HepG2 (cell line): ENCODE results near the gene ABI3BP. TPM values are rescaled to one million over a fixed set of nuclear protein-coding genes. Genes with fewer than 3 reads are reported as not detected.

Experiments used
- ATAC-seq: fragments of 200-7000 bp; cut with Tn5 transposase; 3 replicates; pipeline ENCODE4 v1.9.1; 2020; ENCODE audit warnings: mild to moderate bottlenecking, moderate library complexity
- BruUV-seq: library from RNA; stranded (reverse); fragments of 400-500 nt; replicated peaks from 2 replicates; lab custom pipeline; 2021; lab: Mats Ljungman, UMichigan
- CTCF ChIA-PET: fragments of 300-600 bp; formaldehyde crosslinking; extraction: SDS; loops from one replicate; lab custom pipeline; 2021; ENCODE audit warnings: low total read pairs, inconsistent platforms, low intra/inter-chr PET ratio; lab: Yijun Ruan, JAX
- POLR2A ChIA-PET: fragments of 350-600 bp; sonication (Branson Sonifier 250); formaldehyde crosslinking; loops from one replicate; lab custom pipeline; 2020; ENCODE audit warnings: antibody characterized with exemption, inconsistent platforms; lab: Yijun Ruan, JAX
- DNase-seq: peaks from one replicate; pipeline ENCODE4 v3.0.0-alpha.2; 2015; ENCODE audit warnings: low spot score
- FAIRE-seq: peaks from 3 replicates; lab custom pipeline; 2011; peaks lifted over from hg19 to GRCh38; lab: Jason Lieb, UNC
- H2AFZ ChIP-seq: one replicate; pipeline ENCODE4 v1.6.1; 2011; ENCODE audit warnings: low read length, inconsistent platforms
- H3K27ac ChIP-seq: fragments of 300-600 bp; 3 replicates; pipeline ENCODE4 v1.8.0; 2011; ENCODE audit warnings: mixed run types, mild to moderate bottlenecking, mixed read lengths, low read length, inconsistent platforms; ENCODE audit not compliant: insufficient read depth; ENCODE audit errors: extremely low read length
- H3K27me3 ChIP-seq, 2 experiments: fragments of 200-600 bp in 1 of 2; 2 replicates in 1 of 2; 3 replicates in 1 of 2; pipeline versions ENCODE4 v1.6.0 to v1.8.0; 2011; ENCODE audit warnings: low read length in 2 of 2, mild to moderate bottlenecking in 2 of 2, moderate library complexity in 2 of 2, inconsistent platforms in 1 of 2; ENCODE audit not compliant: insufficient read depth in 2 of 2, control insufficient read depth in 1 of 2
- H3K36me3 ChIP-seq, 2 experiments: fragments of 200-600 bp in 1 of 2; replicated peaks in 1 of 2; 2 replicates in 1 of 2; 3 replicates in 1 of 2; pipeline versions ENCODE4 v1.5.1 to v1.8.0; 2011; ENCODE audit warnings: low read length in 2 of 2, inconsistent platforms in 1 of 2; ENCODE audit not compliant: insufficient read depth in 2 of 2, control insufficient read depth in 1 of 2
- H3K4me1 ChIP-seq: 2 replicates; pipeline ENCODE4 v1.5.1; 2012; ENCODE audit warnings: low read length, inconsistent platforms; ENCODE audit not compliant: insufficient read depth
- H3K4me2 ChIP-seq: 2 replicates; pipeline ENCODE4 v1.6.0; 2011; ENCODE audit warnings: low read depth, low read length, inconsistent platforms
- H3K4me3 ChIP-seq, 3 experiments: fragments of 200-600 bp in 1 of 3; sonication (generic), shearing (Covaris generic) in 1 of 3; replicated peaks in 1 of 3; 2 replicates each; pipeline ENCODE4 v1.5.1; 2011 to 2016; ENCODE audit warnings: low read length in 3 of 3, inconsistent platforms in 2 of 3, low read depth in 2 of 3, mild to moderate bottlenecking in 2 of 3, control low read depth in 1 of 3, mixed read lengths in 1 of 3; ENCODE audit not compliant: insufficient read depth in 1 of 3
- H3K79me2 ChIP-seq: one replicate; pipeline ENCODE4 v1.6.1; 2011; ENCODE audit warnings: low read length, inconsistent platforms; ENCODE audit not compliant: insufficient read depth
- H3K9ac ChIP-seq: 2 replicates; pipeline ENCODE4 v1.6.0; 2011; ENCODE audit warnings: mild to moderate bottlenecking, low read depth, low read length, inconsistent platforms; ENCODE audit not compliant: insufficient read depth
- H3K9me3 ChIP-seq: 2 replicates; pipeline ENCODE4 v1.5.1; 2012; ENCODE audit warnings: mild to moderate bottlenecking, low read length
- H4K20me1 ChIP-seq: 2 replicates; pipeline ENCODE4 v1.6.0; 2011; ENCODE audit warnings: inconsistent platforms, mild to moderate bottlenecking, low read length, moderate library complexity; ENCODE audit not compliant: insufficient read depth
- AGO1 ChIP-seq: fragments of 200-400 bp; formaldehyde crosslinking; IDR thresholded peaks from 2 replicates; pipeline ENCODE4 v1.6.1; 2017; ENCODE audit warnings: mild to moderate bottlenecking, low read depth, low read length, moderate library complexity; ENCODE audit not compliant: poor library complexity, severe bottlenecking
- KDM6A ChIP-seq: IDR thresholded peaks from 2 replicates; pipeline ENCODE4 v1.6.1; 2016; ENCODE audit warnings: low read depth
- MLLT10 ChIP-seq: sonication (generic); formaldehyde crosslinking; IDR thresholded peaks from 2 replicates; pipeline ENCODE4 v1.4.0; 2020; ENCODE audit warnings: missing genetic modification reagents
- NFE2L1 ChIP-seq: sonication (generic); formaldehyde crosslinking; IDR thresholded peaks from 2 replicates; pipeline ENCODE4 v1.4.0; 2020; ENCODE audit warnings: missing genetic modification reagents, mild to moderate bottlenecking, borderline replicate concordance
- PAWR ChIP-seq: sonication (generic); formaldehyde crosslinking; IDR thresholded peaks from 2 replicates; pipeline ENCODE4 v1.4.0; 2020; ENCODE audit warnings: missing genetic modification reagents, mild to moderate bottlenecking, borderline replicate concordance
- POLR2AphosphoS5 ChIP-seq: IDR thresholded peaks from 2 replicates; pipeline ENCODE4 v1.6.1; 2012; ENCODE audit warnings: low read depth, low read length
- RNF2 ChIP-seq: fragments of 450-650 bp; conservative IDR thresholded peaks from 2 replicates; pipeline ENCODE4 v1.6.1; 2016; ENCODE audit warnings: low read depth
- ZNF343 ChIP-seq: sonication (generic); formaldehyde crosslinking; IDR thresholded peaks from 2 replicates; pipeline ENCODE4 v1.4.0; 2020; ENCODE audit warnings: mild to moderate bottlenecking, missing genetic modification reagents
- ZNF891 ChIP-seq: sonication (generic); formaldehyde crosslinking; IDR thresholded peaks from 2 replicates; pipeline ENCODE4 v1.5.0; 2020; ENCODE audit warnings: mild to moderate bottlenecking, missing genetic modification reagents
- WGBS: methylation state at CpG from one replicate; pipeline ENCODE4 v1.1.6; 2017; ENCODE audit warnings: low lambda C conversion rate; 5-methylcytosine and 5-hydroxymethylcytosine counted together
- in situ Hi-C: cut with HindIII; loops from 2 replicates; pipeline ENCODE4 v1.10.0; 2017; ENCODE audit warnings: low pct_unique_long_range_greater_than_20kb; ENCODE audit not compliant: extremely low pct_ligation_motif_present
- intact Hi-C: fragments of 100-400 bp; cut with micrococcal nuclease; formaldehyde crosslinking; loops from one replicate; pipeline ENCODE4 v1.10.0; 2022; ENCODE audit not compliant: unreplicated experiment
- polyA plus RNA-seq, 8 experiments: library from polyadenylated mRNA; depleted of rRNA in 3 of 8; stranded (reverse) in 7 of 8; unstranded in 1 of 8; fragments of >200 nt; fragmentation: Illumina TruSeq in 4 of 8; extraction: Trizol in 4 of 8; gene quantifications; 2 replicates each; pipeline versions ENCODE4 v1.2.1 to v1.2.3, GENCODE V29; 2011 to 2016; ENCODE audit warnings: low read depth in 4 of 8, missing spikeins in 1 of 8, mixed read lengths in 1 of 8; ENCODE audit not compliant: insufficient read depth in 1 of 8
- total RNA-seq, 5 experiments: library from RNA; depleted of rRNA; stranded (reverse); fragments of >200 nt; fragmentation: Illumina TruSeq; extraction: Trizol; gene quantifications; 2 replicates each; pipeline ENCODE4 v1.2.3, GENCODE V29; 2016; ENCODE audit warnings: low read depth in 1 of 5
- TF ChIP-seq, protein P1 (sequence below): IDR thresholded peaks from 2 replicates; pipeline ENCODE4 v1.6.1; 2016
- TF ChIP-seq, protein P2 (sequence below): sonication (generic); formaldehyde crosslinking; IDR thresholded peaks from 2 replicates; pipeline ENCODE4 v1.8.0; 2022; ENCODE audit warnings: missing genetic modification reagents, low read depth, mild to moderate bottlenecking, borderline replicate concordance
- TF ChIP-seq, protein P3 (sequence below): IDR thresholded peaks from 2 replicates; pipeline ENCODE4 v1.6.1; 2016; ENCODE audit warnings: low read depth, missing genetic modification reagents, missing compliant biosample characterization

Gene ABI3BP
- total and polyA plus RNA-seq, 2 of the 13 experiments (the other 11 are each of a cell fraction or from before 2014, with no cell fraction given), result not detected

DNA sequence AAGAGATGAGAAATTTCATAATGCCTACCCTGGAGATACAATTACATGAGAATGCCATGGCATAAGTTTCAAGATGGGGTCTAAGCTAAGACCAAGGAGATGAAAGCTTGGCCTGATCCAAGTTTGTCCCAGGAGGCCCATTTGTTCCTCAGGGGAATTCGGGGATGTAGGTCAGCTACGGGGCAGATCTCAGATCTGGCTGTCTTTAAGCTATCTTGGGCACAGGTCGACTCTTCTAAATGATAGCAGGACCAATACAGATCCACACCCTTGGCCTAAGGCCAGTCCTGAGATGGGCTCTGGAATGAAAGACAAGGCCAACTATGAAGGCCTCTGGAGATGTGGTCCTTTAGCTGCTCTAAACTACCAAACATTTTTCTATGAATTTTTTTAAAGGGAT lies 16.6 kb downstream of the ABI3BP start:
- H4K20me1 ChIP-seq, result no peaks in the 10 kb centered on the region
- intact Hi-C loops (no loop called here), in situ Hi-C loops (no loop called here)
- H3K4me2 ChIP-seq, result no peak overlapping the region
- no peak overlapping the region for H3K4me3 ChIP-seq
- TF ChIP-seq ZNF343 (CRISPR knock-in tag) (no peak), AGO1 (no peak), POLR2AphosphoS5 (no peak), KDM6A (CRISPR knock-in tag) (no peak), PAWR (CRISPR knock-in tag) (no peak), RNF2 (no peak)
- TF ChIP-seq, protein P1, sequence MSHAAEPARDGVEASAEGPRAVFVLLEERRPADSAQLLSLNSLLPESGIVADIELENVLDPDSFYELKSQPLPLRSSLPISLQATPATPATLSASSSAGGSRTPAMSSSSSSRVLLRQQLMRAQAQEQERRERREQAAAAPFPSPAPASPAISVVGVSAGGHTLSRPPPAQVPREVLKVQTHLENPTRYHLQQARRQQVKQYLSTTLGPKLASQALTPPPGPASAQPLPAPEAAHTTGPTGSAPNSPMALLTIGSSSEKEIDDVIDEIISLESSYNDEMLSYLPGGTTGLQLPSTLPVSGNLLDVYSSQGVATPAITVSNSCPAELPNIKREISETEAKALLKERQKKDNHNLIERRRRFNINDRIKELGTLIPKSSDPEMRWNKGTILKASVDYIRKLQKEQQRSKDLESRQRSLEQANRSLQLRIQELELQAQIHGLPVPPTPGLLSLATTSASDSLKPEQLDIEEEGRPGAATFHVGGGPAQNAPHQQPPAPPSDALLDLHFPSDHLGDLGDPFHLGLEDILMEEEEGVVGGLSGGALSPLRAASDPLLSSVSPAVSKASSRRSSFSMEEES, result no peak
- H3K79me2 ChIP-seq, result no peaks in the 10 kb centered on the region
- H3K4me1 ChIP-seq, result no peaks in the 10 kb centered on the region
- no peak overlapping the region for H3K9ac ChIP-seq
- ATAC-seq, result no peak
- no TSS peak for BruUV-seq
- POLR2A ChIA-PET, result no interaction called here
- H3K36me3 ChIP-seq, result no peaks in the 10 kb centered on the region
- no peak for FAIRE-seq
- WGBS, result 0% methylated on average over 2 of the region's 3 CpGs
- H3K27ac ChIP-seq, result no peak overlapping the region
- H2AFZ ChIP-seq, result no peak overlapping the region
- no peaks in the 10 kb centered on the region for H3K9me3 ChIP-seq
- DNase-seq, result no peak
- H3K27me3 ChIP-seq, result no peaks in the 10 kb centered on the region; a peak in 1 of 5 replicates
- CTCF ChIA-PET, result no interaction called here

DNA sequence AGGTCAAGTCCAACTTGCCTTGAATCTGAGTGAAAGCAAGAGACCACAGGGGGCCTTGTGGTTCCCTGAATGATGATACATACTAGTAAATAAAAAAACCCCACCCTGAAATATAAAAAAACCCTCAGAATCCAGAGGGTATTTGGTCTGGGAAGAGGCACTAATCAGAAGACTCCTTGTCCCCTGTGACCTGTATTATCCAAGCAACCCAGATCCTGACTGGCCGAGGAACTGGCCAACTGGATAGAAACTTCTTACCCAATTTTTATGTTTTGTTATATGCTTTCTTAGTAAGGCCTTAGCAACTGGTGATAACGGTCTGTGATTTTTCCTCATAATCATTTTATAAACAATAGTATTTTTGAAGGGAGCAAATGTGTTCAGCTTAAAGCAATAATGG lies 17.5 kb downstream of the ABI3BP start:
- no peaks in the 10 kb centered on the region for H3K4me1 ChIP-seq
- H3K79me2 ChIP-seq, result no peaks in the 10 kb centered on the region
- in situ Hi-C loops (no loop called here), intact Hi-C loops (no loop called here)
- no peaks in the 10 kb centered on the region for H3K9me3 ChIP-seq
- no peak overlapping the region for H3K9ac ChIP-seq
- no peak for ATAC-seq
- DNase-seq, result no peak
- H3K36me3 ChIP-seq, result no peaks in the 10 kb centered on the region
- H4K20me1 ChIP-seq, result no peaks in the 10 kb centered on the region
- no peak overlapping the region for H3K4me3 ChIP-seq
- BruUV-seq, result no TSS peak
- no peak overlapping the region for H3K4me2 ChIP-seq
- FAIRE-seq, result no peak
- WGBS, result 0% methylated on average over 2 of the region's 2 CpGs
- no peak overlapping the region for H2AFZ ChIP-seq
- H3K27ac ChIP-seq, result no peak overlapping the region
- CTCF ChIA-PET, result no interaction called here
- no peaks in the 10 kb centered on the region; a peak in 1 of 5 replicates for H3K27me3 ChIP-seq
- POLR2A ChIA-PET, result no interaction called here
- TF ChIP-seq, protein P2, sequence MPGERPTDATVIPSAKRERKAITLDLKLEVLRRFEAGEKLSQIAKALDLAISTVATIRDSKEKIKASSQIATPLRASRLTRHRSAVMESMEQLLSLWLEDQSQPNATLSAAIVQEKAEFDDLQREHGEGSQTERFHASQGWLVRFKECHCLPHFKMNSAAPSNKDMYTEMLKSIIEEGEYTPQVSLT (CRISPR knock-in tag), result no peak
- TF ChIP-seq ZNF891 (CRISPR knock-in tag) (no peak), MLLT10 (CRISPR knock-in tag) (no peak), NFE2L1 (no peak)
- TF ChIP-seq, protein P3, sequence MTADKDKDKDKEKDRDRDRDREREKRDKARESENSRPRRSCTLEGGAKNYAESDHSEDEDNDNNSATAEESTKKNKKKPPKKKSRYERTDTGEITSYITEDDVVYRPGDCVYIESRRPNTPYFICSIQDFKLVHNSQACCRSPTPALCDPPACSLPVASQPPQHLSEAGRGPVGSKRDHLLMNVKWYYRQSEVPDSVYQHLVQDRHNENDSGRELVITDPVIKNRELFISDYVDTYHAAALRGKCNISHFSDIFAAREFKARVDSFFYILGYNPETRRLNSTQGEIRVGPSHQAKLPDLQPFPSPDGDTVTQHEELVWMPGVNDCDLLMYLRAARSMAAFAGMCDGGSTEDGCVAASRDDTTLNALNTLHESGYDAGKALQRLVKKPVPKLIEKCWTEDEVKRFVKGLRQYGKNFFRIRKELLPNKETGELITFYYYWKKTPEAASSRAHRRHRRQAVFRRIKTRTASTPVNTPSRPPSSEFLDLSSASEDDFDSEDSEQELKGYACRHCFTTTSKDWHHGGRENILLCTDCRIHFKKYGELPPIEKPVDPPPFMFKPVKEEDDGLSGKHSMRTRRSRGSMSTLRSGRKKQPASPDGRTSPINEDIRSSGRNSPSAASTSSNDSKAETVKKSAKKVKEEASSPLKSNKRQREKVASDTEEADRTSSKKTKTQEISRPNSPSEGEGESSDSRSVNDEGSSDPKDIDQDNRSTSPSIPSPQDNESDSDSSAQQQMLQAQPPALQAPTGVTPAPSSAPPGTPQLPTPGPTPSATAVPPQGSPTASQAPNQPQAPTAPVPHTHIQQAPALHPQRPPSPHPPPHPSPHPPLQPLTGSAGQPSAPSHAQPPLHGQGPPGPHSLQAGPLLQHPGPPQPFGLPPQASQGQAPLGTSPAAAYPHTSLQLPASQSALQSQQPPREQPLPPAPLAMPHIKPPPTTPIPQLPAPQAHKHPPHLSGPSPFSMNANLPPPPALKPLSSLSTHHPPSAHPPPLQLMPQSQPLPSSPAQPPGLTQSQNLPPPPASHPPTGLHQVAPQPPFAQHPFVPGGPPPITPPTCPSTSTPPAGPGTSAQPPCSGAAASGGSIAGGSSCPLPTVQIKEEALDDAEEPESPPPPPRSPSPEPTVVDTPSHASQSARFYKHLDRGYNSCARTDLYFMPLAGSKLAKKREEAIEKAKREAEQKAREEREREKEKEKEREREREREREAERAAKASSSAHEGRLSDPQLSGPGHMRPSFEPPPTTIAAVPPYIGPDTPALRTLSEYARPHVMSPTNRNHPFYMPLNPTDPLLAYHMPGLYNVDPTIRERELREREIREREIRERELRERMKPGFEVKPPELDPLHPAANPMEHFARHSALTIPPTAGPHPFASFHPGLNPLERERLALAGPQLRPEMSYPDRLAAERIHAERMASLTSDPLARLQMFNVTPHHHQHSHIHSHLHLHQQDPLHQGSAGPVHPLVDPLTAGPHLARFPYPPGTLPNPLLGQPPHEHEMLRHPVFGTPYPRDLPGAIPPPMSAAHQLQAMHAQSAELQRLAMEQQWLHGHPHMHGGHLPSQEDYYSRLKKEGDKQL, result no peak
